ENCODE measurements around the gene GLS.

The GLS gene

DNA sequence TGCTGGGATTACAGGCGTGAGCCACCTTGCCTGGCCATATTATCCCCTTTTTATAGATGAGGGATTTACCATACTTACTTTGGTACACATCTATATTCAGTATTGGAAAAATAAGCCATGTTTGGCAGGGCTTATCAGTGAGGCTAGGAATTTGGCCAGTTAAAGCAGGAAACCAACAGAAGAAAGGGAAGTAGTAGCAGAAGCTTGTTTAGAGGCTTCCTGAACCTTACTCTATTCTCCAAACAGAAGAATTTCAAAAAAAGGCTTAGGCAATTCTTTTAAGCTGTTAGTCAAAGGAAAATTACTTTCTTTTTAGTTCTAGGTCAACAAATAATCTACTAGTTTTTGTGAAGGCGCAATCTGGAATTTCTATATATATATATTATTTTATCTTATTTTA, 3.2 kb upstream of the GLS start:
- no peaks in the 10 kb centered on the region for H3K9me3 Mint-ChIP-seq
- H3K4me1 Mint-ChIP-seq: peaks cover 6% of the 10 kb centered on the region
- TF ChIP-seq, protein P1, sequence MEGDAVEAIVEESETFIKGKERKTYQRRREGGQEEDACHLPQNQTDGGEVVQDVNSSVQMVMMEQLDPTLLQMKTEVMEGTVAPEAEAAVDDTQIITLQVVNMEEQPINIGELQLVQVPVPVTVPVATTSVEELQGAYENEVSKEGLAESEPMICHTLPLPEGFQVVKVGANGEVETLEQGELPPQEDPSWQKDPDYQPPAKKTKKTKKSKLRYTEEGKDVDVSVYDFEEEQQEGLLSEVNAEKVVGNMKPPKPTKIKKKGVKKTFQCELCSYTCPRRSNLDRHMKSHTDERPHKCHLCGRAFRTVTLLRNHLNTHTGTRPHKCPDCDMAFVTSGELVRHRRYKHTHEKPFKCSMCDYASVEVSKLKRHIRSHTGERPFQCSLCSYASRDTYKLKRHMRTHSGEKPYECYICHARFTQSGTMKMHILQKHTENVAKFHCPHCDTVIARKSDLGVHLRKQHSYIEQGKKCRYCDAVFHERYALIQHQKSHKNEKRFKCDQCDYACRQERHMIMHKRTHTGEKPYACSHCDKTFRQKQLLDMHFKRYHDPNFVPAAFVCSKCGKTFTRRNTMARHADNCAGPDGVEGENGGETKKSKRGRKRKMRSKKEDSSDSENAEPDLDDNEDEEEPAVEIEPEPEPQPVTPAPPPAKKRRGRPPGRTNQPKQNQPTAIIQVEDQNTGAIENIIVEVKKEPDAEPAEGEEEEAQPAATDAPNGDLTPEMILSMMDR (IDR thresholded peaks at IDR 0.05; ENCODE audit: unreplicated experiment in 3 of 3): no peak
- H3K27me3 Mint-ChIP-seq (ENCODE audit: low read depth): peaks cover 3% of the 10 kb centered on the region
- no peaks in the 10 kb centered on the region for H3K36me3 Mint-ChIP-seq (ENCODE audit: low read depth)
- H3K4me3 Mint-ChIP-seq: peak overlapping the region in 1 of 3 experiments; percentile 41
- no peak overlapping the region for H3K27ac Mint-ChIP-seq

DNA sequence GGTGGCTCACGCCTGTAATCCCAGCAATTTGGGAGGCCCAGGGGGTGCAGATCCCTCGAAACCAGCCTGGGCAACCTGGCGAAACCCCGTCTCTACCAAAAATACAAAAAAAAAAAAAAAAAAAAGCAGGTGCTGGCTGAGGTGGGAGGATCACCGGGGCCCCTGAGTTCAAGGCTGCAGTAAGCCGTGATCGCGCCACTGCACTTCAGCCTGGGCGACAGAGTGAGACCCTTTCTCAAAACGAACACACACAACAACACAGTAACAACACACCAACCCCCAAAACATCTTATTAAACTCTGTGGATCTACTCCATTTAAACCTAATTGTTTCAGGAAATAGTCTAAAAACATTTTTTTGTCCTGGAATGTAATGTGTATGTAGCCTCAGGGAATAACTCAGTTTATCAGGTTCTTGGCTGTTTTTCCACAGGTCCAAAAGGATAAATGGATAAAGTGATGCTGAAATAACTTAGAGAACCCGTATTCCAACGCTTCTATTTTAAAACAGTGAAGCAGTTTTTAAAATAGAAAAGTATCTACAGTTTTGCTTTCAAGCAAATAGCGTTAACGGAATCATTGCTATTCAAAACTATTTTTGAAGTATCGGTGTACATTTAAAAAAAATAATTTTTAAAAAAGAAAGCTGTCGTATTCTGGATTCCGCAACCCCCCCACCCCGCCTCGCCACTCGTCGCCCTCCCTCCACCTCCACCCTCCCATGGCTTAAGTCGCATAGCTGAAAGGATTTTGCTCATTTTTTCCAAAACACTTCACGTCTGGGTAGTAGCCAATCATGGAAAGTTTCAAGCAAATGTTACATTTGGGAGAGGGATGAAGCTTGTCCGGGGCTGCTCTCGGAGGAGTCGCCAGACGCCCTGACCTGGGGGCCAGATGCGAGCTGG, 895 bp upstream of the GLS start:
- TF ChIP-seq, protein P1 (IDR thresholded peaks at IDR 0.05; ENCODE audit: unreplicated experiment in 3 of 3): no peak
- Mint-ChIP-seq H3K9me3 (no peaks in the 10 kb centered on the region), H3K4me1 (peaks cover 28% of the 10 kb centered on the region), H3K27me3 (ENCODE audit: low read depth) (peaks cover 3% of the 10 kb centered on the region), H3K36me3 (ENCODE audit: low read depth) (peaks cover 8% of the 10 kb centered on the region), H3K4me3 (peak overlapping the region; percentile 94 to 99 (median 99)), H3K27ac (peak overlapping the region; percentile 93 to 98 (median 96))

DNA sequence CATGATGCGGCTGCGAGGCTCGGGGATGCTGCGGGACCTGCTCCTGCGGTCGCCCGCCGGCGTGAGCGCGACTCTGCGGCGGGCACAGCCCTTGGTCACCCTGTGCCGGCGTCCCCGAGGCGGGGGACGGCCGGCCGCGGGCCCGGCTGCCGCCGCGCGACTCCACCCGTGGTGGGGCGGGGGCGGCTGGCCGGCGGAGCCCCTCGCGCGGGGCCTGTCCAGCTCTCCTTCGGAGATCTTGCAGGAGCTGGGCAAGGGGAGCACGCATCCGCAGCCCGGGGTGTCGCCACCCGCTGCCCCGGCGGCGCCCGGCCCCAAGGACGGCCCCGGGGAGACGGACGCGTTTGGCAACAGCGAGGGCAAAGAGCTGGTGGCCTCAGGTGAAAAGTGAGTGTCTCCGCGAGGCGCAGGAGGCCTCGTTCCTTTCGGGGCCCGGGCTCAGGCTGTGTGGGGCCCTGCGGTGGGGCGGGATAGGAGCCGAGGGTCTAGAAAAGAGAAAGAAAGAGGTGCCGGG, 520 bp downstream of the GLS start:
- H3K36me3 Mint-ChIP-seq (ENCODE audit: low read depth): peaks cover 11% of the 10 kb centered on the region
- H3K4me1 Mint-ChIP-seq: peaks cover 28% of the 10 kb centered on the region
- peak overlapping the region in 2 of 3 experiments; percentile 93 to 96 for H3K27ac Mint-ChIP-seq
- H3K4me3 Mint-ChIP-seq: peak overlapping the region; percentile 98 to 99 (median 99)
- H3K9me3 Mint-ChIP-seq: no peaks in the 10 kb centered on the region
- H3K27me3 Mint-ChIP-seq (ENCODE audit: low read depth): no peaks in the 10 kb centered on the region
- TF ChIP-seq, protein P1 (IDR thresholded peaks at IDR 0.05; ENCODE audit: unreplicated experiment in 3 of 3): no peak

DNA sequence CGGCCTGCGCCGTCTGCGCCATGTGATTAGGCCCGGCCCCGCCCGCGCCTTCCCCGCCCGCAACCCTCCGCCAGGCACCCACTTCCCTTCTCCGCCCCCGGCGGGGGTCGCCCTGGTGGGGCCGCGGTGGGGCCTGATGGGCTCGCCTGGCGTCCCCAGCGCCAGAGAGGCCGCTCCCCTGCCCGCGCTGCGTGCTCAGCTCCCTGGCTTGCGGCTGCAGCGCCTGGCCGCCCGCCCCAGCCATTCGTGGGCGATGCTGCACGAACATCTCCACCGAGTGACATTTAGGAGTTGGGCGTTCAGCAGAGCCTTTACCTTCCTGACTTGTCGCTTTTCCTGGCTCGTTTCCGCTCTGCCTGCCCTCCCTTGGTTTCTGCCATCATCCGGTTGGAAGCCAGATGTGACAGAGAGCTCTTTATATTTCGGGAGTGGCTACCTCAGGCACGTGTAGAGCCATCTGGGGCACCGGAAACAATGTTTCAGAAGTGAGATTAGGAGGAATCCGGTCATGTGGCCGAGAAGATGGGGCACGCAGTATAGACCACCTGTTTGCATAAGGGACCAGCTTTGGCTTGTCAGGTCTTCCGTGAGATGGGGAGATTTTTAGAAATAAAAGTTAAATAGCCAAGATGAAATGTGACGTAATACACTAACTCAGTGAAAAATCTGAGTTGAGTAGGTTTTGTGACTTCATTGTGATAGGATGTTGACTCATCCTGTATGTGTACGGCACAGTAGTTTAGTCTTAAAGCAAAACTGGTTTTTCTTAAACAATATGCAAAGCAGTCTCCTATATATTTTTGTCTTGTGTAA, 1.2 kb downstream of the GLS start:
- TF ChIP-seq, protein P1 (IDR thresholded peaks at IDR 0.05; ENCODE audit: unreplicated experiment in 3 of 3): no peak
- H3K4me1 Mint-ChIP-seq: peaks cover 28% of the 10 kb centered on the region
- no peaks in the 10 kb centered on the region for H3K9me3 Mint-ChIP-seq
- no peaks in the 10 kb centered on the region for H3K27me3 Mint-ChIP-seq (ENCODE audit: low read depth)
- H3K27ac Mint-ChIP-seq: peak overlapping the region; percentile 76 to 81 (median 80)
- H3K4me3 Mint-ChIP-seq: peak overlapping the region; percentile 96 to 98 (median 97)
- peaks cover 11% of the 10 kb centered on the region for H3K36me3 Mint-ChIP-seq (ENCODE audit: low read depth)

DNA sequence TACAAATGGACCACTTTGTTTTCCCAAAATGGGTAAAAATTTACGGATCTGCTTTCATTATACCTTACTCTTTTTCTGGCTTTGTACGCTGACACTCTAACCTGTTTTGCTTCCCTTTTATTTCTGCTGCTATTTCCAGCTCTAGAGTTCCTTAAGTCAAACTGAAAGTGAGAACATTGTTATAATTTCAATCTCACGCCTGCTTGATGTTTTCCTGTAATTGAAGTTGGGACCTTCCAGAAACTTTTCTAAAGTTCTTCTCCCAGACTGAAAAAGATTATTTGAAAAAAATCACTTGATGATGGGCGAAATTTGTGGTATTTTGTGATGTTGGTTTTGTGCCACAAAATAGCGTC, 1.8 kb downstream of the GLS start:
- Mint-ChIP-seq H3K36me3 (ENCODE audit: low read depth) (peaks cover 11% of the 10 kb centered on the region), H3K27me3 (ENCODE audit: low read depth) (no peaks in the 10 kb centered on the region), H3K9me3 (no peaks in the 10 kb centered on the region), H3K27ac (peak overlapping the region; percentile 76 to 81 (median 80)), H3K4me1 (peaks cover 28% of the 10 kb centered on the region), H3K4me3 (peak overlapping the region; percentile 96 to 98 (median 97))
- TF ChIP-seq, protein P1 (IDR thresholded peaks at IDR 0.05; ENCODE audit: unreplicated experiment in 3 of 3): no peak
